H9 (cell line): ENCODE data around the gene TSC22D3. TPM values are rescaled to one million over a fixed set of nuclear protein-coding genes. Genes with fewer than 3 reads are reported as not detected.

Experiments used
- DNase-seq: peaks from one replicate; pipeline ENCODE4 v3.0.0-alpha.2; 2017
- H2AFZ ChIP-seq: one replicate; pipeline ENCODE4 v1.6.1; 2013; ENCODE audit warnings: mild to moderate bottlenecking, low read length, control low read depth, moderate library complexity
- H2AK5ac ChIP-seq: 2 replicates; pipeline ENCODE4 v1.6.1; 2013; ENCODE audit warnings: low read length, control low read depth, mixed read lengths; ENCODE audit not compliant: insufficient read length
- H2BK120ac ChIP-seq: one replicate; pipeline ENCODE4 v1.6.1; 2013; ENCODE audit warnings: low read depth, mild to moderate bottlenecking, low read length, control low read depth, inconsistent platforms; ENCODE audit not compliant: poor library complexity, severe bottlenecking
- H2BK12ac ChIP-seq: 2 replicates; pipeline ENCODE4 v1.6.1; 2013; ENCODE audit warnings: low read length, control low read depth, mixed read lengths, low read depth; ENCODE audit not compliant: insufficient read length
- H2BK15ac ChIP-seq: 2 replicates; pipeline ENCODE4 v1.6.1; 2013; ENCODE audit warnings: low read depth, low read length, control low read depth
- H2BK20ac ChIP-seq: one replicate; pipeline ENCODE4 v1.6.1; 2013; ENCODE audit warnings: low read depth, mild to moderate bottlenecking, low read length, control low read depth, inconsistent platforms; ENCODE audit not compliant: poor library complexity, severe bottlenecking
- H2BK5ac ChIP-seq: 2 replicates; pipeline ENCODE4 v1.6.1; 2013; ENCODE audit warnings: low read length, control low read depth, mixed read lengths; ENCODE audit not compliant: insufficient read length
- H3K14ac ChIP-seq: 2 replicates; pipeline ENCODE4 v1.6.1; 2013; ENCODE audit warnings: low read length, control low read depth; ENCODE audit not compliant: insufficient read depth
- H3K18ac ChIP-seq: 2 replicates; pipeline ENCODE4 v1.6.1; 2013; ENCODE audit warnings: low read depth, mild to moderate bottlenecking, mixed read lengths, low read length, control low read depth; ENCODE audit not compliant: insufficient read length
- H3K23ac ChIP-seq: 2 replicates; pipeline ENCODE4 v1.6.1; 2013; ENCODE audit warnings: low read length, control low read depth, mixed read lengths, low read depth; ENCODE audit not compliant: insufficient read length
- H3K23me2 ChIP-seq: 2 replicates; pipeline ENCODE4 v1.6.1; 2013; ENCODE audit warnings: low read depth, mild to moderate bottlenecking, mixed read lengths, low read length, control low read depth; ENCODE audit not compliant: insufficient read length, poor library complexity, severe bottlenecking
- H3K27ac ChIP-seq: 2 replicates; pipeline ENCODE4 v1.5.1; 2013; ENCODE audit warnings: low read length, control low read depth, mixed read lengths, low read depth; ENCODE audit not compliant: insufficient read length
- H3K27me3 ChIP-seq: 2 replicates; pipeline ENCODE4 v1.6.1; 2013; ENCODE audit warnings: low read length, control low read depth, inconsistent platforms; ENCODE audit not compliant: insufficient read depth
- H3K4ac ChIP-seq: 2 replicates; pipeline ENCODE4 v1.6.1; 2013; ENCODE audit warnings: low read depth, mild to moderate bottlenecking, control low read depth, inconsistent platforms, low read length, moderate library complexity
- H3K4me1 ChIP-seq: 2 replicates; pipeline ENCODE4 v1.6.1; 2013; ENCODE audit warnings: low read length, control low read depth, inconsistent platforms; ENCODE audit not compliant: insufficient read depth
- H3K4me2 ChIP-seq: 2 replicates; pipeline ENCODE4 v1.6.1; 2013; ENCODE audit warnings: low read length, control low read depth, mixed read lengths; ENCODE audit not compliant: insufficient read length, insufficient read depth
- H3K56ac ChIP-seq: 2 replicates; pipeline ENCODE4 v1.6.1; 2013; ENCODE audit warnings: low read depth, mild to moderate bottlenecking, mixed read lengths, low read length, control low read depth; ENCODE audit not compliant: insufficient read length
- H3K79me1 ChIP-seq: 2 replicates; pipeline ENCODE4 v1.6.1; 2013; ENCODE audit warnings: low read depth, mild to moderate bottlenecking, moderate library complexity, low read length, control low read depth, inconsistent platforms; ENCODE audit not compliant: insufficient read depth, poor library complexity, severe bottlenecking
- H3K79me2 ChIP-seq: 2 replicates; pipeline ENCODE4 v1.6.1; 2013; ENCODE audit warnings: low read length, control low read depth, inconsistent platforms; ENCODE audit not compliant: insufficient read depth
- H3K9ac ChIP-seq: 2 replicates; pipeline ENCODE4 v1.6.1; 2013; ENCODE audit warnings: low read length, control low read depth, mixed read lengths; ENCODE audit not compliant: insufficient read length; ENCODE audit errors: extremely low read depth
- H3K9me3 ChIP-seq: one replicate; pipeline ENCODE4 v1.6.1; 2013; ENCODE audit warnings: low read depth, low read length, inconsistent platforms; ENCODE audit not compliant: control insufficient read depth
- H3T11ph ChIP-seq: one replicate; pipeline ENCODE4 v1.6.1; 2013; ENCODE audit warnings: mild to moderate bottlenecking, low read length, control low read depth, inconsistent platforms
- H4K20me1 ChIP-seq: one replicate; pipeline ENCODE4 v1.6.1; 2013; ENCODE audit not compliant: control insufficient read depth, insufficient read length, insufficient read depth
- H4K5ac ChIP-seq: 2 replicates; pipeline ENCODE4 v1.6.1; 2013; ENCODE audit warnings: low read depth, mild to moderate bottlenecking, mixed read lengths, low read length, control low read depth; ENCODE audit not compliant: insufficient read length
- H4K8ac ChIP-seq: replicated peaks from 2 replicates; pipeline ENCODE4 v1.6.1; 2013; ENCODE audit warnings: low read length, control low read depth, mixed read lengths, low read depth; ENCODE audit not compliant: insufficient read length
- H4K91ac ChIP-seq: 2 replicates; pipeline ENCODE4 v1.6.1; 2013; ENCODE audit warnings: low read depth, mild to moderate bottlenecking, moderate library complexity, mixed read lengths, low read length, control low read depth; ENCODE audit not compliant: insufficient read length
- H3K27ac Mint-ChIP-seq, 3 experiments: 2 replicates in 2 of 3; 3 replicates in 1 of 3; pipeline ENCODE4 v1.8.0; 2020 to 2021; ENCODE audit warnings: mixed read lengths in 3 of 3, mild to moderate bottlenecking in 1 of 3, moderate library complexity in 1 of 3
- H3K27me3 Mint-ChIP-seq: 2 replicates; pipeline ENCODE4 v1.8.0; 2021; ENCODE audit warnings: low read depth, mild to moderate bottlenecking, moderate library complexity, mixed read lengths
- H3K36me3 Mint-ChIP-seq, 3 experiments: 2 replicates in 2 of 3; 3 replicates in 1 of 3; pipeline ENCODE4 v1.8.0; 2020 to 2021; ENCODE audit warnings: low read depth in 3 of 3, mixed read lengths in 3 of 3; ENCODE audit not compliant: insufficient read depth in 1 of 3
- H3K4me1 Mint-ChIP-seq, 2 experiments: 2 replicates each; pipeline ENCODE4 v1.8.0; 2020; ENCODE audit warnings: mixed read lengths in 2 of 2
- H3K4me3 Mint-ChIP-seq, 2 experiments: 2 replicates in 1 of 2; 3 replicates in 1 of 2; pipeline ENCODE4 v1.8.0; 2020 to 2021; ENCODE audit warnings: mild to moderate bottlenecking in 2 of 2, mixed read lengths in 2 of 2, moderate library complexity in 1 of 2
- H3K9me3 Mint-ChIP-seq, 2 experiments: 2 replicates in 1 of 2; 3 replicates in 1 of 2; pipeline ENCODE4 v1.8.0; 2020; ENCODE audit warnings: mild to moderate bottlenecking in 2 of 2, mixed read lengths in 2 of 2, moderate library complexity in 1 of 2
- WGBS: extraction: QIAGEN DNeasy Blood & Tissue Kit; methylation state at CpG from one replicate; pipeline ENCODE4 v1.1.7; 2013; ENCODE audit warnings: missing lambda C conversion rate, low lambda C conversion rate, mixed read lengths; ENCODE audit not compliant: insufficient read length; ENCODE audit errors: extremely low coverage; 5-methylcytosine and 5-hydroxymethylcytosine counted together
- total RNA-seq: library from RNA; stranded (reverse); gene quantifications from 2 replicates; pipeline ENCODE4 v1.2.1, GENCODE V29; 2021
- TF ChIP-seq, protein P1 (sequence below): fragments of 200-600 bp; sonication (generic); conservative IDR thresholded peaks from 3 replicates; pipeline ENCODE4 v1.8.0; 2021; ENCODE audit warnings: antibody characterized with exemption, mild to moderate bottlenecking

Gene TSC22D3
- total RNA-seq, 1 experiment from 2014 or later, result 10.5 TPM

- no peak overlapping the region for H3K23ac ChIP-seq
- H3K27me3 ChIP-seq, result no peaks in the 10 kb centered on the region; the same call in 1 of the 2 replicates
- no peak overlapping the region for H3K56ac ChIP-seq
- H4K91ac ChIP-seq, result no peak overlapping the region
- H3K36me3 Mint-ChIP-seq, result peaks cover 0 to 23% (median 10%) of the 10 kb centered on the region in 3 experiments; a peak in 5 of 7 replicates
- TF ChIP-seq, protein P1, sequence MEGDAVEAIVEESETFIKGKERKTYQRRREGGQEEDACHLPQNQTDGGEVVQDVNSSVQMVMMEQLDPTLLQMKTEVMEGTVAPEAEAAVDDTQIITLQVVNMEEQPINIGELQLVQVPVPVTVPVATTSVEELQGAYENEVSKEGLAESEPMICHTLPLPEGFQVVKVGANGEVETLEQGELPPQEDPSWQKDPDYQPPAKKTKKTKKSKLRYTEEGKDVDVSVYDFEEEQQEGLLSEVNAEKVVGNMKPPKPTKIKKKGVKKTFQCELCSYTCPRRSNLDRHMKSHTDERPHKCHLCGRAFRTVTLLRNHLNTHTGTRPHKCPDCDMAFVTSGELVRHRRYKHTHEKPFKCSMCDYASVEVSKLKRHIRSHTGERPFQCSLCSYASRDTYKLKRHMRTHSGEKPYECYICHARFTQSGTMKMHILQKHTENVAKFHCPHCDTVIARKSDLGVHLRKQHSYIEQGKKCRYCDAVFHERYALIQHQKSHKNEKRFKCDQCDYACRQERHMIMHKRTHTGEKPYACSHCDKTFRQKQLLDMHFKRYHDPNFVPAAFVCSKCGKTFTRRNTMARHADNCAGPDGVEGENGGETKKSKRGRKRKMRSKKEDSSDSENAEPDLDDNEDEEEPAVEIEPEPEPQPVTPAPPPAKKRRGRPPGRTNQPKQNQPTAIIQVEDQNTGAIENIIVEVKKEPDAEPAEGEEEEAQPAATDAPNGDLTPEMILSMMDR, result no peak
- WGBS, result no CpG with 5 or more reads among the region's 2 CpGs
- no peak overlapping the region for H2BK5ac ChIP-seq
- no peak overlapping the region for H4K8ac ChIP-seq
- peaks cover 15 to 26% of the 10 kb centered on the region in 2 experiments for H3K4me1 Mint-ChIP-seq
- no peak overlapping the region for H4K5ac ChIP-seq
- no peak overlapping the region for H2AFZ ChIP-seq
- H3K4me2 ChIP-seq, result no peak overlapping the region
- peak overlapping the region in 1 of 3 experiments; percentile 57; a peak in 1 of 7 replicates for H3K27ac Mint-ChIP-seq
- peaks cover 0 to 50% of the 10 kb centered on the region in 2 experiments; a peak in 2 of 5 replicates for H3K9me3 Mint-ChIP-seq
- H3K23me2 ChIP-seq, result peaks cover 6% of the 10 kb centered on the region
- H3T11ph ChIP-seq, result no peak overlapping the region
- H2BK120ac ChIP-seq, result no peak overlapping the region
- no peak overlapping the region for H3K27ac ChIP-seq
- H2BK12ac ChIP-seq, result no peak overlapping the region
- H2BK15ac ChIP-seq, result no peak overlapping the region
- no peak for DNase-seq
- H3K4me1 ChIP-seq, result peaks cover 4% of the 10 kb centered on the region; the same call in 1 of the 2 replicates
- H2AK5ac ChIP-seq, result no peak overlapping the region
- no peaks in the 10 kb centered on the region for H3K9me3 ChIP-seq
- no peaks in the 10 kb centered on the region for H3K79me2 ChIP-seq
- H2BK20ac ChIP-seq, result no peak overlapping the region
- no peak overlapping the region for H3K4ac ChIP-seq
- no peak overlapping the region for H3K4me3 Mint-ChIP-seq
- no peak overlapping the region for H3K14ac ChIP-seq
- no peaks in the 10 kb centered on the region for H3K79me1 ChIP-seq
- H3K18ac ChIP-seq, result no peak overlapping the region
- peaks cover 2% of the 10 kb centered on the region for H3K27me3 Mint-ChIP-seq
- H3K9ac ChIP-seq, result no peak overlapping the region
- H4K20me1 ChIP-seq, result no peaks in the 10 kb centered on the region
These were observed 62.4 kb downstream of the TSC22D3 start for GRCh38 chrX:107713203-107713542.
